Measurements from ENCODE around the gene BRSK2.

GRCh38 chr11:1442163-1442562 is 52.4 kb downstream of the BRSK2 start:
- TF ChIP-seq CTCF (IDR thresholded peaks at IDR 0.05) (no peak), POLR2A (IDR thresholded peaks at IDR 0.05) (no peak)
